Measurements from ENCODE around the gene IRF2BP2.

DNA sequence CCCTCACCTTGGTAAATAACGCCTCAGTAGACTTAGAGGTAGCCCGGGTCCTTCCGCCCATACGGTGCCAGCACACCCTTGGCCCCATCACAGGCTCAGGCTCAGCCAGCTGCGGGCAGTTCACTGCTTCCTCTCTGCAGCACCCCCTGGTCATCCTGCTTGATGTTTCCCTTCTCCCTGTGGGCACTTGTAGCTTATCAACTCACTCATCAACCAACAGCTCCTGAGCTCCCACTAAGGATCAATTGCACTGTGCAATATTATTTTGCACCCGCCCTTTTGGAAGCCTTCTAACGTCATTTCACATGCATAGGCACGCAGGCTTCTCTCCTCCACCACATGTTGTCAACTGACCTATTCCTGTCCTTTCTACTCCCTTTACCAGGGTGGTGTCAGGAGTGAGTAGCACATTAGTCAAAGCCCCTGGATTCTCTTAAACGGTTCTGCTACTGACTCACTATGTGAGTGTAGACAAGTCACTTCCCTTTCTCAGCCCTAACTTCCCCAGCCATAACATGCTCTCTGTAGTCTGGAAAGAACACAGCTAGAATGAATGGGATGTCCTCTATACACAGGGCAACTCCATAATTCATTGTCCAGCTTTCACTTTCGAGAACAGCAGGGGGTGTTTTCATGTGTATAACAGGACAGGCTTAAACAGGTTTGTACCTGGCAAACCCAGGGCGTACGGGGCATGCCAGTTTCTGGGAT is 47.1 kb upstream of the IRF2BP2 start:
- TF ChIP-seq, protein P1, sequence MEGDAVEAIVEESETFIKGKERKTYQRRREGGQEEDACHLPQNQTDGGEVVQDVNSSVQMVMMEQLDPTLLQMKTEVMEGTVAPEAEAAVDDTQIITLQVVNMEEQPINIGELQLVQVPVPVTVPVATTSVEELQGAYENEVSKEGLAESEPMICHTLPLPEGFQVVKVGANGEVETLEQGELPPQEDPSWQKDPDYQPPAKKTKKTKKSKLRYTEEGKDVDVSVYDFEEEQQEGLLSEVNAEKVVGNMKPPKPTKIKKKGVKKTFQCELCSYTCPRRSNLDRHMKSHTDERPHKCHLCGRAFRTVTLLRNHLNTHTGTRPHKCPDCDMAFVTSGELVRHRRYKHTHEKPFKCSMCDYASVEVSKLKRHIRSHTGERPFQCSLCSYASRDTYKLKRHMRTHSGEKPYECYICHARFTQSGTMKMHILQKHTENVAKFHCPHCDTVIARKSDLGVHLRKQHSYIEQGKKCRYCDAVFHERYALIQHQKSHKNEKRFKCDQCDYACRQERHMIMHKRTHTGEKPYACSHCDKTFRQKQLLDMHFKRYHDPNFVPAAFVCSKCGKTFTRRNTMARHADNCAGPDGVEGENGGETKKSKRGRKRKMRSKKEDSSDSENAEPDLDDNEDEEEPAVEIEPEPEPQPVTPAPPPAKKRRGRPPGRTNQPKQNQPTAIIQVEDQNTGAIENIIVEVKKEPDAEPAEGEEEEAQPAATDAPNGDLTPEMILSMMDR (IDR thresholded peaks at IDR 0.05; ENCODE audit: low read length) = no peak
- TF ChIP-seq EZH2 (optimal IDR thresholded peaks at IDR 0.05; ENCODE audit: low read depth, low read length) = no peak
